Transverse colon (tissue), 4 donors: ENCODE data around the gene PARD6A. TPM values are rescaled to one million over a fixed set of nuclear protein-coding genes. Genes with fewer than 3 reads are reported as not detected.

Experiments
- DNase-seq: peaks from one replicate; pipeline ENCODE4 v3.0.0-alpha.2; 2019
- H3K27ac ChIP-seq, 4 donors: fragments of 200-600 bp; sonication (generic); 2 replicates each; pipeline ENCODE4 v1.5.1; 2016 to 2018; ENCODE audit warnings: inconsistent platforms in 4 of 4
- H3K27me3 ChIP-seq: fragments of 200-600 bp; sonication (generic); 2 replicates; pipeline ENCODE4 v1.5.1; 2017; ENCODE audit warnings: inconsistent platforms
- H3K36me3 ChIP-seq, 4 donors: fragments of 200-600 bp; sonication (generic); 2 replicates each; pipeline ENCODE4 v1.5.1; 2017 to 2019; ENCODE audit warnings: inconsistent platforms in 4 of 4
- H3K4me1 ChIP-seq, 4 donors: fragments of 200-600 bp; sonication (generic); 2 replicates each; pipeline ENCODE4 v1.5.1; 2017 to 2020; ENCODE audit warnings: inconsistent platforms in 4 of 4
- H3K4me3 ChIP-seq, 4 donors: fragments of 200-600 bp; sonication (generic); 1 replicate in 1 of 4; 2 replicates in 3 of 4; pipeline versions ENCODE4 v1.5.1 to v1.6.1; 2017 to 2019; ENCODE audit warnings: inconsistent platforms in 4 of 4
- H3K9me3 ChIP-seq, 2 donors: fragments of 200-600 bp; sonication (generic); 2 replicates each; pipeline ENCODE4 v1.5.1; 2017 to 2019; ENCODE audit warnings: inconsistent platforms in 2 of 2
- CTCF ChIP-seq, 5 experiments: fragments of 200-600 bp in 3 of 5; fragments of 450-650 bp in 2 of 5; sonication (generic) in 3 of 5; IDR thresholded peaks; 1 replicate in 2 of 5; 2 replicates in 3 of 5; pipeline ENCODE4 v1.5.1; 2016 to 2017; ENCODE audit warnings: antibody characterized with exemption in 5 of 5, inconsistent platforms in 3 of 5, mild to moderate bottlenecking in 2 of 5, moderate library complexity in 1 of 5
- EP300 ChIP-seq: sonication (generic); formaldehyde crosslinking; IDR thresholded peaks from one replicate; pipeline ENCODE4 v1.6.1; 2017; ENCODE audit warnings: antibody characterized with exemption, low read depth
- POLR2A ChIP-seq: fragments of 450-650 bp; IDR thresholded peaks from one replicate; pipeline ENCODE4 v1.6.1; 2016; ENCODE audit warnings: antibody characterized with exemption, mild to moderate bottlenecking, moderate library complexity
- POLR2AphosphoS5 ChIP-seq, 3 donors: sonication (generic); formaldehyde crosslinking; IDR thresholded peaks; one replicate each; pipeline ENCODE4 v1.6.1; 2016; ENCODE audit warnings: antibody characterized with exemption in 3 of 3
- WGBS, 2 donors: methylation state at CpG; one replicate each; pipeline ENCODE4 v1.1.5; 2018; ENCODE audit warnings: low coverage in 1 of 2; 5-methylcytosine and 5-hydroxymethylcytosine counted together
- in situ Hi-C, 4 donors: fragments of 200-750 bp; cut with MboI; loops; one replicate each; pipeline versions ENCODE4 v1.15.0 to v1.15.1; 2017; ENCODE audit warnings: low sequenced_read_pairs in 3 of 4, low pct_ligation_motif_present in 1 of 4, low pct_unique_long_range_greater_than_20kb in 1 of 4
- intact Hi-C: fragments of 100-400 bp; cut with DNase I; formaldehyde crosslinking; loops from one replicate; pipeline ENCODE4 v1.15.1; 2023; ENCODE audit warnings: low total_unique reads
- total RNA-seq, 4 donors: library from RNA; depleted of rRNA; stranded (reverse); fragments of >200 nt; gene quantifications; one replicate each; pipeline ENCODE4 v1.1.0, GENCODE V29; 2016

Gene PARD6A
- total RNA-seq, 4 donors from 2014 or later, result 6.3 to 36.7 (median 9.4) TPM

GRCh38 chr16:67667817-67668494 lies 7.2 kb downstream of the PARD6A start:
- Histone ChIP-seq H3K9me3 (no peaks in the 10 kb centered on the region), H3K4me3 (peak overlapping the region in 2 of 4 donors; percentile 82 to 91), H3K27ac (peak overlapping the region; percentile 86 to 95 (median 88)), H3K4me1 (peaks cover 19 to 33% (median 28%) of the 10 kb centered on the region in 4 donors), H3K36me3 (no peaks in the 10 kb centered on the region), H3K27me3 (no peaks in the 10 kb centered on the region)
- in situ Hi-C loops (loop anchor here in 3 of 4 donors (10.0 to 25.0 kb wide), 2 partner anchors 106 to 143 kb away; partner anchors contain the start of genes CTCF (in 2 of the 3) and RIPOR1 (in 1 of the 3)), intact Hi-C loops (loop anchor here (2.0 to 5.0 kb wide), 2 partner anchors 105 to 146 kb away; partner anchors contain the start of gene CTCF)
- TF ChIP-seq POLR2A, result no peak
- no peak for TF ChIP-seq EP300
- TF ChIP-seq CTCF (IDR thresholded peaks at IDR 0.05), result peak; percentile 75 to 96 (median 85)
- peak in 2 of 3 donors; percentile 32 to 61 for TF ChIP-seq POLR2AphosphoS5 (IDR thresholded peaks at IDR 0.05)
- peak; percentile 87 for DNase-seq
- WGBS, 2 donors, result 32% methylated on average over 10 of the region's 18 CpGs; no CpG with 5 or more reads in 1 of the 2 donors

- in situ Hi-C loops (loop anchor here in 3 of 4 donors (10.0 to 25.0 kb wide), 2 partner anchors 106 to 144 kb away; partner anchors contain the start of genes CTCF (in 2 of the 3) and RIPOR1 (in 1 of the 3)), intact Hi-C loops (loop anchor here (5.0 kb wide), 1 partner anchor 146 kb away; no protein-coding TSS in a partner anchor)
- H3K27me3 ChIP-seq, result no peaks in the 10 kb centered on the region
- H3K4me3 ChIP-seq, result no peak overlapping the region
- peak overlapping the region; percentile 86 to 95 (median 88) for H3K27ac ChIP-seq
- H3K4me1 ChIP-seq, result peaks cover 25 to 39% (median 35%) of the 10 kb centered on the region in 4 donors
- 71% methylated on average over 6 of the region's 6 CpGs; no CpG with 5 or more reads in 1 of the 2 donors for WGBS, 2 donors
- H3K36me3 ChIP-seq, result no peaks in the 10 kb centered on the region
- no peak for DNase-seq
- no peaks in the 10 kb centered on the region for H3K9me3 ChIP-seq
- no peak for TF ChIP-seq POLR2A
- TF ChIP-seq EP300, result no peak
- TF ChIP-seq POLR2AphosphoS5 (IDR thresholded peaks at IDR 0.05), result no peak
- TF ChIP-seq CTCF (IDR thresholded peaks at IDR 0.05), result no peak
Measured at GRCh38 chr16:67668495-67669157, 7.9 kb downstream of the PARD6A start.

- H3K4me3 ChIP-seq, result no peak overlapping the region
- intact Hi-C loops (loop anchor here (5.0 kb wide), 1 partner anchor 147 kb away; no protein-coding TSS in a partner anchor), in situ Hi-C loops (loop anchor here in 3 of 4 donors (10.0 to 25.0 kb wide), 3 partner anchors 107 to 145 kb away; partner anchors contain the start of genes CTCF (in 2 of the 3) and RIPOR1 (in 1 of the 3))
- peaks cover 32 to 49% (median 44%) of the 10 kb centered on the region in 4 donors for H3K4me1 ChIP-seq
- no peaks in the 10 kb centered on the region for H3K36me3 ChIP-seq
- TF ChIP-seq CTCF (IDR thresholded peaks at IDR 0.05) (no peak), POLR2A (no peak), POLR2AphosphoS5 (IDR thresholded peaks at IDR 0.05) (no peak), EP300 (no peak)
- 86% methylated on average over 10 of the region's 10 CpGs; no CpG with 5 or more reads in 1 of the 2 donors for WGBS, 2 donors
- no peaks in the 10 kb centered on the region for H3K27me3 ChIP-seq
- DNase-seq, result no peak
- H3K27ac ChIP-seq, result no peak overlapping the region
- no peaks in the 10 kb centered on the region for H3K9me3 ChIP-seq
Measured at GRCh38 chr16:67669499-67670101, 8.8 kb downstream of the PARD6A start.
